T47D (cell line): ENCODE data around the gene EVA1A.

Experiments
- DNase-seq, 2 experiments: peaks; one replicate each; pipeline versions ENCODE4 v3.0.0 to v3.0.0-alpha.2; 2011 to 2012; ENCODE audit warnings: low read depth in 1 of 2, low spot score in 1 of 2
- JUND ChIP-seq: IDR thresholded peaks from 2 replicates; pipeline ENCODE4 v1.6.1; 2012; ENCODE audit warnings: low read depth
- in situ Hi-C: cut with HindIII; loops from 2 replicates; pipeline ENCODE4 v1.10.0; 2016; ENCODE audit warnings: low sequenced_read_pairs, low pct_unique_long_range_greater_than_20kb

EVA1A gene

GRCh38 chr2:75466708-75467311 is 93.9 kb downstream of the EVA1A start:
- in situ Hi-C loops = no loop called here
- no peak for TF ChIP-seq JUND
- DNase-seq = peak in 1 of 2 experiments; percentile 54

- peak; percentile 12 to 28 for DNase-seq
These were observed 95.3 kb downstream of the EVA1A start for GRCh38 chr2:75465317-75465984.

GRCh38 chr2:75464348-75464946 is 96.3 kb downstream of the EVA1A start:
- in situ Hi-C loops = no loop called here
- no peak for TF ChIP-seq JUND
- DNase-seq = peak in 1 of 2 experiments; percentile 18

More at GRCh38 chr2:75465317-75465984, 95.3 kb downstream of the EVA1A start:
- TF ChIP-seq JUND = no peak
- in situ Hi-C loops = no loop called here

- in situ Hi-C loops = no loop called here
- no peak for DNase-seq
- no peak for TF ChIP-seq JUND
These were observed 98.0 kb downstream of the EVA1A start for GRCh38 chr2:75462721-75463120.

GRCh38 chr2:75462206-75462605 is 98.5 kb downstream of the EVA1A start:
- DNase-seq = no peak
- in situ Hi-C loops = no loop called here
- no peak for TF ChIP-seq JUND

GRCh38 chr2:75460630-75461029 is 100.1 kb downstream of the EVA1A start:
- in situ Hi-C loops = no loop called here
- no peak for DNase-seq
- TF ChIP-seq JUND = no peak

- no peak for TF ChIP-seq JUND
- DNase-seq = no peak
- in situ Hi-C loops = no loop called here
These were observed 101.0 kb downstream of the EVA1A start for GRCh38 chr2:75459565-75460310.

GRCh38 chr2:75458201-75458600 is 102.5 kb downstream of the EVA1A start:
- DNase-seq = peak in 1 of 2 experiments; percentile 35
- TF ChIP-seq JUND = no peak
- in situ Hi-C loops = no loop called here

GRCh38 chr2:75456825-75457224 is 103.9 kb downstream of the EVA1A start:
- in situ Hi-C loops = no loop called here
- TF ChIP-seq JUND = no peak
- DNase-seq = no peak

GRCh38 chr2:75456111-75456510 is 104.6 kb downstream of the EVA1A start:
- in situ Hi-C loops = no loop called here
- no peak for TF ChIP-seq JUND
- DNase-seq = no peak

- TF ChIP-seq JUND = no peak
- no peak for DNase-seq
- in situ Hi-C loops = no loop called here
These were observed 106.5 kb downstream of the EVA1A start for GRCh38 chr2:75454241-75454620.

GRCh38 chr2:75453384-75454240 is 107.1 kb downstream of the EVA1A start:
- in situ Hi-C loops = no loop called here

More at GRCh38 chr2:75453384-75454240, 107.1 kb downstream of the EVA1A start:
- TF ChIP-seq JUND = no peak
- DNase-seq = no peak
